Measurements from ENCODE around the gene ROBO3.

Gene ROBO3

GRCh38 chr11:124842305-124842704, 22.9 kb upstream of the ROBO3 start:
- H2AFZ ChIP-seq (ENCODE audit: low read length) = no peak overlapping the region
- H3K4me3 ChIP-seq (ENCODE audit: low read depth, low read length, poor library complexity, severe bottlenecking) = no peak overlapping the region
- H3K27ac ChIP-seq (ENCODE audit: low read depth, low read length, poor library complexity, severe bottlenecking) = no peak overlapping the region
- no peak overlapping the region for H3K4me2 ChIP-seq (ENCODE audit: low read length)
- no peaks in the 10 kb centered on the region for H3K9me3 ChIP-seq (ENCODE audit: low read length)
- no peak overlapping the region for H3K9ac ChIP-seq (ENCODE audit: low read length)
- TF ChIP-seq EZH2 (IDR thresholded peaks at IDR 0.05; ENCODE audit: borderline replicate concordance, low read length) (no peak), CTCF (IDR thresholded peaks at IDR 0.05; ENCODE audit: low read length) (no peak)
- no peaks in the 10 kb centered on the region for H3K79me2 ChIP-seq (ENCODE audit: insufficient read depth, low read length)
- H3K9me2 ChIP-seq (ENCODE audit: low read depth, low read length) = no peaks in the 10 kb centered on the region
- H3F3A ChIP-seq (ENCODE audit: insufficient read depth, low read length) = no peaks in the 10 kb centered on the region
- 0 out of 2 replicates have a peak, but pooled peaks cover 4% of the 10 kb centered on the region for H3K27me3 ChIP-seq (ENCODE audit: insufficient read depth, low read length)
- H4K20me1 ChIP-seq (ENCODE audit: insufficient read depth, low read length) = no peaks in the 10 kb centered on the region
- H3K4me1 ChIP-seq (ENCODE audit: insufficient read depth, low read length, severe bottlenecking) = no peaks in the 10 kb centered on the region
- no peaks in the 10 kb centered on the region for H3K36me3 ChIP-seq (ENCODE audit: insufficient read depth, low read length)

GRCh38 chr11:124843616-124843910, 21.7 kb upstream of the ROBO3 start:
- Histone ChIP-seq H3K79me2 (ENCODE audit: insufficient read depth, low read length) (no peaks in the 10 kb centered on the region), H3K9ac (ENCODE audit: low read length) (no peak overlapping the region), H4K20me1 (ENCODE audit: insufficient read depth, low read length) (no peaks in the 10 kb centered on the region), H3K27ac (ENCODE audit: low read depth, low read length, poor library complexity, severe bottlenecking) (no peak overlapping the region), H3K9me2 (ENCODE audit: low read depth, low read length) (no peaks in the 10 kb centered on the region), H3K36me3 (ENCODE audit: insufficient read depth, low read length) (no peaks in the 10 kb centered on the region), H3K9me3 (ENCODE audit: low read length) (no peaks in the 10 kb centered on the region), H3K4me1 (ENCODE audit: insufficient read depth, low read length, severe bottlenecking) (no peaks in the 10 kb centered on the region), H2AFZ (ENCODE audit: low read length) (no peak overlapping the region), H3K27me3 (ENCODE audit: insufficient read depth, low read length) (0 out of 2 replicates have a peak, but pooled peaks cover 4% of the 10 kb centered on the region), H3K4me3 (ENCODE audit: low read depth, low read length, poor library complexity, severe bottlenecking) (no peak overlapping the region), H3F3A (ENCODE audit: insufficient read depth, low read length) (no peaks in the 10 kb centered on the region), H3K4me2 (ENCODE audit: low read length) (no peak overlapping the region)
- TF ChIP-seq EZH2 (IDR thresholded peaks at IDR 0.05; ENCODE audit: borderline replicate concordance, low read length) (no peak), CTCF (IDR thresholded peaks at IDR 0.05; ENCODE audit: low read length) (no peak)

- Histone ChIP-seq H3K4me1 (ENCODE audit: insufficient read depth, low read length, severe bottlenecking) (no peaks in the 10 kb centered on the region), H3K27ac (ENCODE audit: low read depth, low read length, poor library complexity, severe bottlenecking) (no peak overlapping the region), H2AFZ (ENCODE audit: low read length) (no peak overlapping the region), H3K36me3 (ENCODE audit: insufficient read depth, low read length) (no peaks in the 10 kb centered on the region), H3K79me2 (ENCODE audit: insufficient read depth, low read length) (no peaks in the 10 kb centered on the region), H4K20me1 (ENCODE audit: insufficient read depth, low read length) (no peaks in the 10 kb centered on the region), H3K27me3 (ENCODE audit: insufficient read depth, low read length) (0 out of 2 replicates have a peak, but pooled peaks cover 4% of the 10 kb centered on the region), H3K9me2 (ENCODE audit: low read depth, low read length) (no peaks in the 10 kb centered on the region), H3K4me2 (ENCODE audit: low read length) (no peak overlapping the region), H3K9ac (ENCODE audit: low read length) (no peak overlapping the region), H3K4me3 (ENCODE audit: low read depth, low read length, poor library complexity, severe bottlenecking) (no peak overlapping the region), H3K9me3 (ENCODE audit: low read length) (no peaks in the 10 kb centered on the region), H3F3A (ENCODE audit: insufficient read depth, low read length) (no peaks in the 10 kb centered on the region)
- TF ChIP-seq EZH2 (IDR thresholded peaks at IDR 0.05; ENCODE audit: borderline replicate concordance, low read length) (no peak), CTCF (IDR thresholded peaks at IDR 0.05; ENCODE audit: low read length) (no peak)
Observed at GRCh38 chr11:124844664-124845079, 20.6 kb upstream of the ROBO3 start.

Data from OCI-LY1 (cell line).